ENCODE results near the gene CGB8.
"Not testable (repeated sequence)": the region's sequence is repeated elsewhere in the genome, so short reads cannot be mapped to it uniquely, and the experiment has no call there.

Gene CGB8

DNA sequence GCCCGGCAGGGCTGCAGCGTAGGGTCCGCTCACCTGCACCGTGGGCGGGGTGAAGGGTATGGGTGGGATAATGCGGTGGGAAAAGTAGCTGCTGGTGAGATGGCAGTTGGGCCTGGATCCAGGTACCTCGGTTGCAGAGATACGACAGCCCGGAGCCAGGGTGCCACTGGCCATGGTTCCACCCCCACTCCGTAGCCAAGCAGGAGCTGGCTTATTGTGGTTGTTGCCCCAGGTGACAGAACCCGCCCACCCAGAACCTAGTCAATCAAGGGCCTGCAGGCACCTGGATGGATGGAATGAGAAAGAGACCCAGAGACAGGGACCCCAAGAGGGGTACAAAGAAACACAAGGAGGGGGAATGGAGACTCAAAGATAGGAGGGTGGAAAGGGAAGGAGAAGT, 28.6 kb downstream of the CGB8 start:
- no peaks in the 10 kb centered on the region for H3K79me2 ChIP-seq (ENCODE audit: insufficient read depth, low read length)
- no peaks in the 10 kb centered on the region for H3F3A ChIP-seq (ENCODE audit: insufficient read depth, low read length)
- H3K4me1 ChIP-seq (ENCODE audit: insufficient read depth, low read length, severe bottlenecking), result peaks cover 45% of the 10 kb centered on the region
- TF ChIP-seq EZH2 (IDR thresholded peaks at IDR 0.05; ENCODE audit: borderline replicate concordance, low read length), result no peak
- TF ChIP-seq, protein P1, sequence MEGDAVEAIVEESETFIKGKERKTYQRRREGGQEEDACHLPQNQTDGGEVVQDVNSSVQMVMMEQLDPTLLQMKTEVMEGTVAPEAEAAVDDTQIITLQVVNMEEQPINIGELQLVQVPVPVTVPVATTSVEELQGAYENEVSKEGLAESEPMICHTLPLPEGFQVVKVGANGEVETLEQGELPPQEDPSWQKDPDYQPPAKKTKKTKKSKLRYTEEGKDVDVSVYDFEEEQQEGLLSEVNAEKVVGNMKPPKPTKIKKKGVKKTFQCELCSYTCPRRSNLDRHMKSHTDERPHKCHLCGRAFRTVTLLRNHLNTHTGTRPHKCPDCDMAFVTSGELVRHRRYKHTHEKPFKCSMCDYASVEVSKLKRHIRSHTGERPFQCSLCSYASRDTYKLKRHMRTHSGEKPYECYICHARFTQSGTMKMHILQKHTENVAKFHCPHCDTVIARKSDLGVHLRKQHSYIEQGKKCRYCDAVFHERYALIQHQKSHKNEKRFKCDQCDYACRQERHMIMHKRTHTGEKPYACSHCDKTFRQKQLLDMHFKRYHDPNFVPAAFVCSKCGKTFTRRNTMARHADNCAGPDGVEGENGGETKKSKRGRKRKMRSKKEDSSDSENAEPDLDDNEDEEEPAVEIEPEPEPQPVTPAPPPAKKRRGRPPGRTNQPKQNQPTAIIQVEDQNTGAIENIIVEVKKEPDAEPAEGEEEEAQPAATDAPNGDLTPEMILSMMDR (IDR thresholded peaks at IDR 0.05; ENCODE audit: low read length), result no peak
- H4K20me1 ChIP-seq (ENCODE audit: insufficient read depth, low read length), result no peaks in the 10 kb centered on the region
- no peaks in the 10 kb centered on the region for H3K9me2 ChIP-seq (ENCODE audit: low read depth, low read length)
- no peaks in the 10 kb centered on the region for H3K27me3 ChIP-seq (ENCODE audit: insufficient read depth, low read length)
- H3K9ac ChIP-seq (ENCODE audit: low read length), result no peak overlapping the region; the same call in 1 of the 2 replicates
- H2AFZ ChIP-seq (ENCODE audit: low read length), result no peak overlapping the region
- H3K36me3 ChIP-seq (ENCODE audit: insufficient read depth, low read length), result peaks cover 9% of the 10 kb centered on the region
- H3K9me3 ChIP-seq (ENCODE audit: low read length), result no peaks in the 10 kb centered on the region
- peak overlapping the region; percentile 60; the same call in 1 of the 2 replicates for H3K4me2 ChIP-seq (ENCODE audit: low read length)
- no peak overlapping the region for H3K4me3 ChIP-seq (ENCODE audit: low read depth, low read length, poor library complexity, severe bottlenecking)
- no peak overlapping the region for H3K27ac ChIP-seq (ENCODE audit: low read depth, low read length, poor library complexity, severe bottlenecking)

DNA sequence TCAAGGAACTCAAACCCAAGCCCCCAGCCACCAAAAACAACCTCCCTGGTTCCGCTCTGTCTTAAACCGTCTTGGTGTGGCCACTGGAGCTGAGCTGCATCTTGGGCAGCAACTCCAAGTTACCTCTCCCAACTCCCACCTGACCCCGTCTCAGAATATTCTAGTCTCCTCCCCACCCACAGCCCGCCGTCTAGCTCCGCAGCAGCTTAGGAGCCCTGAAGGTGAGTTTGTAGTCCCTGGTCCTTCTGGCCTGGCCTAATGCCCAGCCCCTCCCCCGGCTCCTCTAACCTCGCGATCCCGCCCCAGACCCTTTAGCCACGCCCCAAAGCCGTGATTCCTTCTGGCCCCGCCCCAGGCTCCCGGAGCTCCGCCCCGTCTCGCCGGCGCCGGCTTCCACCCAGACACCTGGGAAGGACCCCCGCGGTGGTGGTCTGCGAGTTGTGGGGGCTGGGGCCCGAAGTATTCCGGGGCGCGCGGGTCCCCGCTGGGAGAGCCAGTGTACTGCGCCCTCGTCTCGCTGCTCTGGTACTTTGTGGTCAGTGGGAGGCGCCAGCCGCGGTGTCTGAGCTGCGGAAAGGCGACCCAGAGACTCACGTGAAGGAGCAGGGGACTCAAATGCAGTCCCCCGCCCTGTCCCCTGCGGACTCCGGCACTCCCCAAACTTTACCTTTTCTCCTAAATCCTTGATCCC, 29.5 kb downstream of the CGB8 start:
- Histone ChIP-seq H3K27ac (ENCODE audit: low read depth, low read length, poor library complexity, severe bottlenecking) (no peak overlapping the region), H3F3A (ENCODE audit: insufficient read depth, low read length) (no peaks in the 10 kb centered on the region), H3K4me3 (ENCODE audit: low read depth, low read length, poor library complexity, severe bottlenecking) (peak overlapping the region; percentile 60), H3K9me3 (ENCODE audit: low read length) (no peaks in the 10 kb centered on the region), H3K9me2 (ENCODE audit: low read depth, low read length) (no peaks in the 10 kb centered on the region), H4K20me1 (ENCODE audit: insufficient read depth, low read length) (no peaks in the 10 kb centered on the region), H3K36me3 (ENCODE audit: insufficient read depth, low read length) (peaks cover 18% of the 10 kb centered on the region), H2AFZ (ENCODE audit: low read length) (no peak overlapping the region), H3K9ac (ENCODE audit: low read length) (peak overlapping the region; percentile 36; the same call in 1 of the 2 replicates), H3K27me3 (ENCODE audit: insufficient read depth, low read length) (no peaks in the 10 kb centered on the region), H3K4me2 (ENCODE audit: low read length) (peak overlapping the region; percentile 70), H3K79me2 (ENCODE audit: insufficient read depth, low read length) (no peaks in the 10 kb centered on the region), H3K4me1 (ENCODE audit: insufficient read depth, low read length, severe bottlenecking) (peaks cover 45% of the 10 kb centered on the region)
- TF ChIP-seq EZH2 (IDR thresholded peaks at IDR 0.05; ENCODE audit: borderline replicate concordance, low read length), result no peak
- TF ChIP-seq, protein P1 (IDR thresholded peaks at IDR 0.05; ENCODE audit: low read length), result peak; percentile 35; the same call in 1 of the 2 replicates

DNA sequence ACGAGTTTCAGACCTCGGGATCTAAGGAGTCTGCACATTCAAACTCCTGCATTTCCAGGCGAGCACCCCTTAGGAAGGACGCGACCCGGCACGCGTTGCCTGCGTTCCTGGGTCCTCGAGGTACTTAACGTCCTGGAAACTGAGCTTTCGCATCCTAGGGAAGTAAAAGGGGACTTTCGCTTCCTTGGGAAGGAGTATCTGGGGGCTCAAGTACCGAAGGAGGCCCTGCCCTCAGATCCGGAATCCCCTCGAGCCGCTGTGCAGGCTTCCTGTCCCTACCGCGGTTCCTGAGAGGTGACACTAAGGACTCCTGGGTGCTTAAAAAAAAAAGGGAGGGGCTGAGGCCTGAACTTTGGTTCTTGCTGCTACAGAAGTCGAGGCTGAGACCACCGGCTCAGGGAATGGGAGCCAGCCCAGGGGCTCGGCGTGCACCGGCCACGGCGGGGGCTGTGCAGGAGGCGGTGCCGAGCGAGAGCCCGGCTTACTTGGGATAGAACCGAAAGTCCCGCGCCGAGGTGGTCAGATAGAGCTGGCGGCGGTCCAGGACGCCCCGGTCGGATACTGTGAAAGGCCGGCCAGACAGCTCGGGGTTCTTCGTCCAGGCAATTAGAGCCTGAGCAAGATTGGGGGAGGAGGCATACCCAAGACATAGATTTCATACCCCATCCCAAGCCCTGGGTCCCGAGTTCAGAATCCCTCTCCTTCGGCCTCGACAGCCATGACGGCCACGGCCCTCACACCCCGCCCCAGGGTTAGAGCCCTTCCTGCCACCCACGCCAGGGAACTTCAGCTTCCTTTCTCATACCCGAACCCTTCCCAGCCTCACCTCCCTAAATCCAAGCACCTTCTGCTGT, 30.3 kb downstream of the CGB8 start:
- Histone ChIP-seq H3K4me3 (ENCODE audit: low read depth, low read length, poor library complexity, severe bottlenecking) (peak overlapping the region; percentile 60), H3K4me1 (ENCODE audit: insufficient read depth, low read length, severe bottlenecking) (peaks cover 45% of the 10 kb centered on the region), H3K4me2 (ENCODE audit: low read length) (peak overlapping the region; percentile 70), H3K36me3 (ENCODE audit: insufficient read depth, low read length) (peaks cover 26% of the 10 kb centered on the region), H3K9ac (ENCODE audit: low read length) (peak overlapping the region; percentile 60)
- not testable (repeated sequence) for H2AFZ ChIP-seq (ENCODE audit: low read length); H3K79me2 ChIP-seq (ENCODE audit: insufficient read depth, low read length); H3K27ac ChIP-seq (ENCODE audit: low read depth, low read length, poor library complexity, severe bottlenecking); H3K9me3 ChIP-seq (ENCODE audit: low read length); H3K9me2 ChIP-seq (ENCODE audit: low read depth, low read length); H4K20me1 ChIP-seq (ENCODE audit: insufficient read depth, low read length); H3K27me3 ChIP-seq (ENCODE audit: insufficient read depth, low read length); H3F3A ChIP-seq (ENCODE audit: insufficient read depth, low read length)

Data from OCI-LY1 (cell line).